SK-MEL-5 (cell line): ENCODE data around the gene ROBO3. TPM values are rescaled to one million over a fixed set of nuclear protein-coding genes. Genes with fewer than 3 reads are reported as not detected.

Experiments used
- DNase-seq: peaks from one replicate; pipeline ENCODE4 v3.0.0-alpha.2; 2016; ENCODE audit warnings: low read depth, low spot score
- in situ Hi-C: cut with HindIII; loops from 2 replicates; pipeline ENCODE4 v1.10.0; 2016; ENCODE audit warnings: low sequenced_read_pairs, high pct_unique_total_duplicates, low pct_unique_long_range_greater_than_20kb
- total RNA-seq: library from RNA; depleted of rRNA; stranded (reverse); fragments of >200 nt; shearing (Covaris generic); gene quantifications from 2 replicates; pipeline ENCODE4 v1.2.3, GENCODE V29; 2014

The ROBO3 gene
- total RNA-seq, 1 experiment from 2014 or later, result 3.0 TPM

- in situ Hi-C loops, result no loop called here
- DNase-seq, result no peak
These were observed 24.0 kb upstream of the ROBO3 start for GRCh38 chr11:124841201-124841600.

DNA sequence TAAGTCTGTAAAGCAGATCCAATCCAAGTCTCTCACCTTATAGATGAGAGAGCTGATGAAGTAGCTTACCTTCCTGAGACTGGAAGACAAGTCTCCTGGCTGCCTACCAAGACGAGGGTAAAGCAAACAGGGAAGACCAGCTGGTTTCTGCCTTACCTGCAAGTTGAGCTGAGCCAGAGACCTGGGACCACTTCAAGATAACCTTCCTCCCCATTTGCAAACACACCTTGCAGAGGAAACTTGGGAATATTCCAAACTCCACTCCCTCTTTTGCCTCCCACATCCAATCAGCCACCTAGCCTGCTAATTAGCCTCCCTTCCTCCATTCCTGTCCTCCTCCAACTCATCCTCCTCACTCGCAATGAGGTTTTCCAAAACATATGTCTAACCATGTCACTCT is 23.4 kb upstream of the ROBO3 start:
- in situ Hi-C loops, result no loop called here
- no peak for DNase-seq

- no peak for DNase-seq
- in situ Hi-C loops, result no loop called here
These were observed 22.9 kb upstream of the ROBO3 start for GRCh38 chr11:124842305-124842704.

DNA sequence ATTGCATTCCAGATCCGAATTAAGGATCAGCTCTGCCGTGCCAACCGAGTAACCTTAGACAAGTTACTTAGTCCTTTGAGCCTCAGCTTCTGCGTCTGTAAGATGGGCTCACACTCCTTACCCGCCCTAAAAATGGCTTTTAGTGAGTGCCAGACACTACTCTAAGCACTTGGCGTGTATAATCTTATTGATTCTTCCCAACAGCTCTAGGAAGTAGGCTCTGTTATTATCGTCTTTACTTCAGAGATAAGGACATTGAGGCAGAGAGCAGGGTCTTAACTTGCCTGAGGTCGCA is 21.7 kb upstream of the ROBO3 start:
- in situ Hi-C loops, result no loop called here
- DNase-seq, result no peak

DNA sequence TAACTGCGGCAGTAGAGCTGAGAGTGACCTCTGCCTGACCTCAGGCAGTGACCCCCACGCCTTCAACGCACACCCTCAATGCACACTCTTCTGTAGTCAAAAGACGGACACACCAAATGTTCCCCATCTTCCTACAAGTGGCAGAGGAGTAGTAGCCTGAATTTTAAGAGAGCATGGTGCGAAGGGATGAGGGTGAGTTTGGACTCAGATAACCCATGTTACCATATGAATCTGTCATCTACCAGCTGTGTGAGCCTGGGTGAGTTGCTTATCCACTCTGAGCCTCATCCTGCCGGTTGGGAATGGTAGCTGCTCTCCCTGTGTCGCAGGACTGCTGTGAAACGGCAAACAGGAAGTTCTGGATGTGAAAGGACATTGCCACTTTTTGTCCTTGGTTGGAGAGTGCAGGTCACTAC is 20.6 kb upstream of the ROBO3 start:
- in situ Hi-C loops, result no loop called here
- DNase-seq, result no peak

DNA sequence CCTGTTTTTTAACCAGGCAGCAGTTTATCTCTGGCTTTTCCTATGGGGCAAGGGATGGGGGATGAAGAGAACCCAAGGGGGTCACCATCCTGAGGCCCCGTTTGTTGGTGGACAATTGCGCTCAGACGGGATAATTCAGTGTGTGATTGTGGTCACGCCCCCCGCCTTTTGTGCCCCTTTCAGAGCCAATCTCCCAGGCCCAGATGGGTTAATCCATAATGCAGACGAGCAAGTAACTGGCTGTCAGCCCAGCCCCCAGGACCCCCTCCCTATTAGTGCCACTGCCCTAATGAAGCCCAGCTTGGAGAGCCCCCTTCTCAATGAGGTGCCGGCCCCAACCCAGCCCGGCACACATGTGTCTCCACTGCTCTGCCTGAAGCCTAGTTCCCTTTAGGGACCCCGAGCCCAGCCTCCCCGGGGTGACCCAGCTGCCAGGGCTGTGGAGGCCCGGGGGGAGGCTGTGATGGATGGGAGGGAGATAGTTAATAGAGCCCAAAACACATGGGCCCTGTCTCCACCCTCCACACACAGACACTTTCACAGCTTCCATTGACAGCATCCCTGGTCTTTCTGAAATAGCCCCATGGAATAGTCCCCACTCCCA is 19.1 kb upstream of the ROBO3 start:
- no peak for DNase-seq
- in situ Hi-C loops, result no loop called here

DNA sequence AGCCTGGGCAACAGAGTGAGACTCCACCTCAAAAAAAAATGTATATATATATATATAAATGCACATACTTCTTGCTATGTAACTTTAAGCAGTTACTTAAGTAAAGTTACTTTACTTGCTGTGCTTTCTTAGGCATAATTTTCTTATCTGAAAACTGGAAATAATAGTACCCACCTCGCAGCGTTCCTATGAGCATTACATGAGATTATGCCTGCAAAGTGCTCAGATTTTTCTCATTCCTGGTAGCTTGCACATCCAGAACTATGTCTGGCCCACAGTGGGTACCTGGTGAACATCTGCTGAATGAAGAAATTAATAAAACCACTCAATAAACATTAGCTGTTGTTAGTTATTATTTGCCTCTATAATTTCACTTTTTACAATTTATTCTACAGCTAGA is 6.1 kb upstream of the ROBO3 start:
- in situ Hi-C loops, result no loop called here
- no peak for DNase-seq

DNA sequence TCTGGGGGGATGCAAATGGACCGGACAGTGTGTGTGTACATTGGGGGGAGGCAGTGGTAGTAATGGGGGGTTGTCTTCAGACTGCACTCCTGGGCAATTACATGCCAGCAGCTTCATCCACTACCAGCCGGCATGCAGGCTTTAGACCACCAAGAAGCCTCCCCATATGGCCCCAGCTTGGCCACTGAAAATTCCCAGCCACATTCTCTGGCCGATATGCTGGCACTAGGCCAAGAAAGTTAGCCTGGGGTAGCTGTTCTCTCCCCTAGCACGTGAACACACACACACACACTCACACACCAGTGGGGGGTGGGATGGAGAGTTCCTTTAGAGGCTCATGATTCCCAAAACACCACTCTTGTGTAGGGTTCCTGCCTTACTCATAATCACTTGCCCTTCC is 3.6 kb upstream of the ROBO3 start:
- DNase-seq, result no peak
- in situ Hi-C loops, result no loop called here

GRCh38 chr11:124863137-124863825 is 2.0 kb upstream of the ROBO3 start:
- in situ Hi-C loops, result no loop called here

GRCh38 chr11:124863826-124864165 is 1.4 kb upstream of the ROBO3 start:
- no peak for DNase-seq
- in situ Hi-C loops, result no loop called here

More at GRCh38 chr11:124863137-124863825, 2.0 kb upstream of the ROBO3 start:
- DNase-seq, result no peak

GRCh38 chr11:124864176-124864891 is 898 bp upstream of the ROBO3 start:
- in situ Hi-C loops, result no loop called here
- no peak for DNase-seq

- no peak for DNase-seq
- in situ Hi-C loops, result no loop called here
These were observed 396 bp upstream of the ROBO3 start for GRCh38 chr11:124864892-124865180.

DNA sequence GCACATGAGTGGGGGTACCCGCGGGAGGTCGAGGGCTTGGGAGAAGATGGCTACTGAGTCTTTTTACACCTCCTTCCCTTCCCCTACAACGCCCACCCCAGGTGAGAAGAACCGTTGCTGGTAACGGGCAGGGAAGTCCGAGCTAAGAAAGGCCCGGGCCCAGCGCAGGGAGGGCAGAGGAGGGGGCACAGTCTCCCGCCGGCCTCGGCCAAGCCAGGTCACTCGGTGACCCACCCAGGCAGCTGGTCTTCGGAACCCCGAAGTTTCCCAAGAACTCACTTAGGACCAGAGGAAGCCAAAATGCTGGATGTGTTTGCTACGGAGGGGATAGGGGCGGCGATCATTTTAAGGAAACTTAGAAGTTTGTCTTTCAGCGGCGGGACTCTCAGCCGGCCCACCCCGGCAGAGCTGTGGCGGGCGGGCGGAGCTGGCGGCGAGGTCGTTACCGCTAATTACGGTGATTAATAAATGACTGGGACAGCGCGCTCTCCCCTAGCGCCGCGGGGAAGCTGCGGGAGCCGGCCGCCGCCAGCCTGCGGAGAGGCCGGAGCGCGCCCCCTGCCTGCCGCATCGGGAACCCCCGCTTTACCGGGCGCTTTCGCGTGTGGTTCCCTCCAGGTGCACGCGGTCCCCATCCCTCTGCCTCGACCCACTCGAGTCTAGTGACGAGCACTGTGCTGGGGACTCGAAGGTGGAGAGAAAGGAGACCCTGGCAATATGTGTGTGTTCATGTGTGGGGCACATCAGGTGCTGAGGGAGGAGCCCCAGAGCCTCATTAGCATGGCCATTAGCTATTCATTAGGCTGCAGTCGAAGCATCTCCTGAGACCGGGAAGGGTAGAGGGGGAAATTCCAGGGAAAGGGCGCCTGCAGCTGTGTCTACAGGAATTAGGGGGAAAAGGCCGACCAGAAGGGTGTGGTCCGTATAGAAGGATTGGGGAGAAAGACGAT is 945 bp downstream of the ROBO3 start:
- peak; percentile 10 for DNase-seq
- in situ Hi-C loops, result no loop called here

GRCh38 chr11:124867700-124868099 is 2.5 kb downstream of the ROBO3 start:
- in situ Hi-C loops, result no loop called here
- DNase-seq, result peak; percentile 56

DNA sequence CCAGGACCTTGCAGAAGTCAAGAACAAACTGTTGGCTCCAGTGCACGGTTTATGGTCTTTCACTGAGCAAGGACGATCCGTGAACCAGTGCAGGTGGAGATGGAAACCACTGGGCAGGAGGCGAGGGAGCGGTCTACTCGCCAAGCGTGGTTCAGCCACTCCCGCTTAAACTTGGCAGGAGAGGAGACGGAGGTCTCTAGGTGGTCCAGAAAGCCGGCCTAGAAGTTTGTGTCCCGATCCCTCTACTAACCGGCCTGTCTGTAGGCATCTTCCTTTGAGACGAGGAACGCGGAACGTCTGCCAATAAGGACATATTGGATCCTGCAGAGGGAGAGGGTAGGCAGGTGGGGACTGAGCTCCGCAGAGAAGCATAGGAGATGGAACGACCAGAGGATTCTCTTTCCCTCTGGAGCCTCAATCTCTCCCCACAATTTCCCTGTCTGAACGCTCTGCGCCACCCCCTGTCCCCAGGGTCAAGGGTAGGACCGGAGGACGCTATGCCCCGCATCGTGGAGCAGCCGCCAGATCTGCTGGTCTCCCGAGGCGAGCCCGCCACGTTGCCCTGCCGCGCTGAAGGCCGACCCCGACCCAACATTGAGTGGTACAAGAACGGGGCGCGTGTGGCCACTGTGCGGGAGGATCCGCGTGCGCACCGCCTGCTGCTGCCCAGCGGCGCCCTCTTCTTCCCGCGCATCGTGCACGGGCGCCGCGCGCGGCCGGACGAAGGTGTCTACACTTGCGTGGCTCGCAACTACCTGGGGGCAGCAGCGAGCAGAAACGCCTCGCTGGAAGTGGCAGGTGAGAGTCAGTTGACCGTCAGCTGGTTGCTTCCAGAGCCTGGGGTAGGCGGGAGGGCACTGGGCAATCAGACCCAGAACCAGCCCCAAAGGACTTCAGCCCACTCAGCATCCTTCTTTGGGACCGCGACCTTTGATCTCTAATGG is 3.4 kb downstream of the ROBO3 start:
- no peak for DNase-seq
- in situ Hi-C loops, result no loop called here

DNA sequence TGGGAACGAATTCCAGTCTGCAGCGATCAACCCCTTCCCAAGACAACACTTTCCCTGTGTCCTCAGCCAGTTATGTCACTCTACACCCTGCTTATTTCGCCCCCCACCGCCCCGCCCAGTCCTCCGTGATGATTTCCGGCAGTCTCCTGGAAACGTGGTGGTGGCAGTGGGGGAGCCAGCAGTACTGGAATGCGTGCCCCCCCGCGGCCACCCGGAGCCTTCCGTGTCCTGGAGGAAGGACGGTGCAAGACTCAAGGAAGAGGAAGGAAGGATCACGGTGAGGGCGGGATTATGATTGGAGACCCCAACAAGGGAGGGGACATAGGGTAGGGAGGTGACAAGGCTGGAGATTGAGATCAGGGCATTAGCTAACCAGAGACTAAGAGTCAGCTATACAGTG is 4.1 kb downstream of the ROBO3 start:
- no peak for DNase-seq
- in situ Hi-C loops, result no loop called here

DNA sequence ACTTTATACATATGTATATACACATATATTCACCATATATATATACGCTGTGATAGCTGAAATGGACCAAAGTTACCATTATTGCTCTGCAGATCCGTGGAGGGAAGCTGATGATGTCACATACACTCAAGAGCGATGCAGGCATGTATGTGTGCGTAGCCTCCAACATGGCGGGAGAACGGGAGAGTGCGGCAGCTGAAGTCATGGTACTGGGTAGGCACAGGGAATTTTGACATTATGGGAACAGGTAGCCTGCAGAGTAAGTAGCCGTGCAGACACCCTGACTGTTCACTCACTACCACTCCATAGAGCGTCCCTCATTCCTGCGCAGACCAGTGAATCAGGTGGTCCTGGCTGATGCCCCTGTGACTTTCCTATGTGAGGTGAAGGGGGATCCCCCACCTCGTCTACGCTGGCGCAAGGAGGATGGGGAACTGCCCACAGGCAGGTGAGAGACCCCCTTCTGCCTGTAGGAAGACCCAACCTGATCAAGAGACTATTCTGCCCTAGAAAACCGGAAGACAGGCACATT is 4.7 kb downstream of the ROBO3 start:
- in situ Hi-C loops, result no loop called here
- DNase-seq, result no peak
